ENCODE results near the gene ADAMTS2. TPM values are rescaled to one million over a fixed set of nuclear protein-coding genes. Genes with fewer than 3 reads are reported as not detected.
"Not testable (repeated sequence)": the region's sequence is repeated elsewhere in the genome, so short reads cannot be mapped to it uniquely, and the experiment has no call there.

The ADAMTS2 gene
- total and polyA plus RNA-seq, 4 experiments from 2014 or later: 0.07 TPM; not detected in 3

DNA sequence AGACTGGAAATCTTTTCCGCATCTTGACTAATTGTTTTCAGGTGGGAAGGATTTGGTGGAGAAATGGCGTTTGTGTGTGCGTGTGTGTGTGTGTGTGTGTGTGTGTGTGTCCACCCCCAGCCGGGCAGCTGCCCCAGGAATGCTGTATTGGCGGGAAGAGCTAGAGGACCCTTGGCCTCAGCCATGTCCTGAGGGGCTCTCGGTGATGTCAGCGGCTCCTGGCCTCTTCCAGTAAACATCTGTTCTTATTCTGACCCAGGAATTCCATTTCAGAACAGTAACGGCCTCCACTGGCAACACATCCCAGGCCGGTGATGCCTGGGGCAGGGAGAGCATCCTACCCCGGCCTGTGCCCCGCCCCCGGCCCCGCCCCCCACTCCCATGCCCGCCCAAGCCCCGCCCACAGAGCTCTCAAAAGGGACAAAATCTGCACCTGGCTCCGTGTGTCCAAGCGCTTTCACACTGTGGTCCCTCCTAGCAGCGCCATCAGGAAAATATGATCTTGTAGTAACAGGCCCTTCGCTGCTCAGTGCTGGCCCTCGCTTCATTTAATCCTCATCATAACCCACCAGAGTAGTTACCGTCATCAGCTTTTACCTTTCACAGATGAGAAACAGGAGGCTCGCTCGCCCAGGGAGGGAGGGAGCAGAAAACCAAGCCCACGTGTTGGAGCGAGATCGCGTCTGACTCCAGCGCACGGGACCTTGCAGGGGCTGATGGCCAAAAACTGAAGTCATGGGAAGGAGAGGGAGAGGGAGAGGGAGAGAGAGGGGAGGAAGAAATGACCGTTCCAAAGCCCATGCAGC, 18.9 kb downstream of the ADAMTS2 start:
- no peak overlapping the region for H3K4me3 ChIP-seq (ENCODE audit: low read length in 2 of 2)
- Mint-ChIP-seq H3K27me3 (peaks cover 1 to 14% of the 10 kb centered on the region in 2 donors), H3K36me3 (no peaks in the 10 kb centered on the region), H3K4me1 (no peaks in the 10 kb centered on the region), H3K27ac (no peak overlapping the region), H3K9me3 (no peaks in the 10 kb centered on the region), H3K4me3 (no peak overlapping the region)
- no peaks in the 10 kb centered on the region for H3K9me3 ChIP-seq (ENCODE audit: control insufficient read depth in 1 of 2, low read length in 2 of 2)
- no peak for DNase-seq
- no peak overlapping the region for H3K27ac ChIP-seq (ENCODE audit: low read depth, low read length)
- no peaks in the 10 kb centered on the region for H3K27me3 ChIP-seq (ENCODE audit: insufficient read depth, low read length)
- no peaks in the 10 kb centered on the region for H3K36me3 ChIP-seq (ENCODE audit: insufficient read depth, low read length)
- ChIA-PET CTCF (ENCODE audit: partially characterized antibody) (no interaction called here), POLR2A (ENCODE audit: partially characterized antibody) (no interaction called here)
- no peaks in the 10 kb centered on the region for H3K4me1 ChIP-seq (ENCODE audit: insufficient read depth, low read length)
- intact Hi-C loops (cut with micrococcal nuclease): no loop called here

DNA sequence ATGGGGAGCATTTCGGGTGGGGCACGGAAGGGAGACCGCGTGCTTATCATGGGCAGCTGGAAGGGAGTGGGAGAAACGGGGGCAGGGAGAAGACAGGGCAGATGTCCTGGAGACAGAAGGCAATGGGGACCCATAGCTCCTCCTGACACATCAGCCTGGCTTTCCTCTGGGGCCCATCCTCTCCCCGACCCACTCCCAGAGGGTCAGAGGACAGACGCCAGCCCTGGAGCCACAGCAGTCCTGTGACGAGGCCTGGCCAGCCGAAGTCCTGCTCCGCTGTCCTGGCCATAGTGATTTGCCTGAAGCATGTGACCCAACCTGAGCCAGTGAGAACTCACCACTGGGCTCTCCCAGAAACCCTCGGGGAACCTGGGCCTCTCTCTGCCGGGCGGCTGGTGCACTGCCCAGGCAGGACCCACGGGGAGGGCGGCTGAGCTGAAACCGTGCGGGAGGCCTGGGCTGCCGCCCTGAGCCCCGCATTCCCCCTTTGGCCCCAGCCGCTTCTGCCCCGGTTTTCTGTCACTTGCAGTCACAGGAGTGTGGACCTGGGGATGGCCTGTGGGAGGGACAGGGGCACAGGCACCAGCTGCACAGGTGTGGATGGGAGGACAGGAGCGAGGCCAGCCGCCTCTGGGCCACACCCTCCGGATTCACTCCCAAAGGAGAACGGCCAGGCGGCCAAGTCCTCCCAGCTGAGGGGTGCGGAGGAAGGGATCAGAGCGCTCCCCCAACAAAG, 19.8 kb downstream of the ADAMTS2 start:
- no peak for DNase-seq
- ChIA-PET CTCF (ENCODE audit: partially characterized antibody) (no interaction called here), POLR2A (ENCODE audit: partially characterized antibody) (no interaction called here)
- H3K9me3 Mint-ChIP-seq: no peaks in the 10 kb centered on the region
- H3K4me3 Mint-ChIP-seq: no peak overlapping the region
- no peak overlapping the region for H3K27ac Mint-ChIP-seq
- Histone ChIP-seq H3K4me1 (ENCODE audit: insufficient read depth, low read length) (no peaks in the 10 kb centered on the region), H3K9me3 (ENCODE audit: control insufficient read depth in 1 of 2, low read length in 2 of 2) (no peaks in the 10 kb centered on the region), H3K36me3 (ENCODE audit: insufficient read depth, low read length) (no peaks in the 10 kb centered on the region), H3K27ac (ENCODE audit: low read depth, low read length) (no peak overlapping the region), H3K27me3 (ENCODE audit: insufficient read depth, low read length) (no peaks in the 10 kb centered on the region), H3K4me3 (ENCODE audit: low read length in 2 of 2) (no peak overlapping the region)
- peaks cover 3 to 13% of the 10 kb centered on the region in 2 donors for H3K27me3 Mint-ChIP-seq
- no peaks in the 10 kb centered on the region for H3K4me1 Mint-ChIP-seq
- no peaks in the 10 kb centered on the region for H3K36me3 Mint-ChIP-seq
- intact Hi-C loops (cut with micrococcal nuclease): no loop called here

DNA sequence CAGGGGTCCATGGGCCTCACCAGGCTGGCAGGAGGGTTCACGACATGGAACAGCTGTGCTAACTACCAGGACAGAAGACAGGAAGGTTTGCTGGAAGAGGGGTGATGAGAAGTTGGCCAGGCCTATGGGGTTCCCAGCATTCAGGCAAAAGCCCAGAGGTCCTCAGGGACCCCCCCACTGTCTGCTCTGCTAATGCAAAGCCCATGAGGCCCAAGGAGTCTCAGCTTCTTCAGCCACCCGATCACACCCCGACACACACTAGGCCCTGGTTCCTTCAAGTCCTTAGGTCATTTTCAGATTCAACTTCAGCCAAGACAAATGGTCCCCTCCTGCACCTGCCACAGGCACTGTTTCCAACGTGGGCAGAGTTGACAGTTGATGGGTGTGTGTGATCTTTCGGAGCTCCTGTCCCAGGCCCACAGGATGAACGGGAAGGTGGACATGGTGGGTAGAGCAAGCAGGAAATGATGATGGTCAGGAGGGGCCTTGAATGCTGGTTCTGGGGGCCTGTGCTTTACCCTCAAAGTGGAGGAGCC, 20.4 kb downstream of the ADAMTS2 start:
- Mint-ChIP-seq H3K4me3 (no peak overlapping the region), H3K4me1 (no peaks in the 10 kb centered on the region), H3K27ac (no peak overlapping the region), H3K27me3 (peaks cover 3 to 12% of the 10 kb centered on the region in 2 donors), H3K9me3 (no peaks in the 10 kb centered on the region), H3K36me3 (no peaks in the 10 kb centered on the region)
- no peaks in the 10 kb centered on the region for H3K9me3 ChIP-seq (ENCODE audit: control insufficient read depth in 1 of 2, low read length in 2 of 2)
- ChIA-PET CTCF (ENCODE audit: partially characterized antibody) (no interaction called here), POLR2A (ENCODE audit: partially characterized antibody) (no interaction called here)
- no peaks in the 10 kb centered on the region for H3K36me3 ChIP-seq (ENCODE audit: insufficient read depth, low read length)
- intact Hi-C loops (cut with micrococcal nuclease): no loop called here
- no peaks in the 10 kb centered on the region for H3K27me3 ChIP-seq (ENCODE audit: insufficient read depth, low read length)
- no peak overlapping the region for H3K27ac ChIP-seq (ENCODE audit: low read depth, low read length)
- no peaks in the 10 kb centered on the region for H3K4me1 ChIP-seq (ENCODE audit: insufficient read depth, low read length)
- DNase-seq: no peak
- H3K4me3 ChIP-seq (ENCODE audit: low read length in 2 of 2): no peak overlapping the region

DNA sequence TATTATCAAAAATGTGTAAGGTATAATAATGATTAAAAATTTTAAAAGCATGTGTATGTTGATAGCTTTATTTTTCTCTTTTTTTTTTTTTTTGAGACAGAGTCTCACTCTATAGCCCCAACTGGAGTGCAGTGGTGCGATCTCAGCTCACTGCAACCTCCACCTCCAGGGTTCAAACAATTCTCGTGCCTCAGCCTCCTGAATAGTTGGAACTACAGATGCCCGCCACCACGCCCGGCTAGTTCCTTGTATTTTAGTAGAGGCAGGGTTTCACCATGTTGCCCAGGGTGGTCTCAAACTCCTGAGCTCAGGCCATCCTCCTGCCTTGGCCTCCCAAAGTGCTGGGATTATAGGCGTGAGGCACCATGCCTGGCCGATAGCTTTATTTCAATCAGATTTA, 20.9 kb downstream of the ADAMTS2 start:
- H3K4me1 ChIP-seq (ENCODE audit: insufficient read depth, low read length); H3K36me3 Mint-ChIP-seq; H3K27me3 ChIP-seq (ENCODE audit: insufficient read depth, low read length); H3K9me3 Mint-ChIP-seq; H3K27ac Mint-ChIP-seq; POLR2A ChIA-PET (ENCODE audit: partially characterized antibody); H3K27ac ChIP-seq (ENCODE audit: low read depth, low read length); DNase-seq; H3K9me3 ChIP-seq (ENCODE audit: control insufficient read depth in 1 of 2, low read length in 2 of 2); CTCF ChIA-PET (ENCODE audit: partially characterized antibody); H3K36me3 ChIP-seq (ENCODE audit: insufficient read depth, low read length); H3K27me3 Mint-ChIP-seq; H3K4me3 Mint-ChIP-seq; H3K4me3 ChIP-seq (ENCODE audit: low read length in 2 of 2); H3K4me1 Mint-ChIP-seq; intact Hi-C loops (cut with micrococcal nuclease): not testable (repeated sequence)

DNA sequence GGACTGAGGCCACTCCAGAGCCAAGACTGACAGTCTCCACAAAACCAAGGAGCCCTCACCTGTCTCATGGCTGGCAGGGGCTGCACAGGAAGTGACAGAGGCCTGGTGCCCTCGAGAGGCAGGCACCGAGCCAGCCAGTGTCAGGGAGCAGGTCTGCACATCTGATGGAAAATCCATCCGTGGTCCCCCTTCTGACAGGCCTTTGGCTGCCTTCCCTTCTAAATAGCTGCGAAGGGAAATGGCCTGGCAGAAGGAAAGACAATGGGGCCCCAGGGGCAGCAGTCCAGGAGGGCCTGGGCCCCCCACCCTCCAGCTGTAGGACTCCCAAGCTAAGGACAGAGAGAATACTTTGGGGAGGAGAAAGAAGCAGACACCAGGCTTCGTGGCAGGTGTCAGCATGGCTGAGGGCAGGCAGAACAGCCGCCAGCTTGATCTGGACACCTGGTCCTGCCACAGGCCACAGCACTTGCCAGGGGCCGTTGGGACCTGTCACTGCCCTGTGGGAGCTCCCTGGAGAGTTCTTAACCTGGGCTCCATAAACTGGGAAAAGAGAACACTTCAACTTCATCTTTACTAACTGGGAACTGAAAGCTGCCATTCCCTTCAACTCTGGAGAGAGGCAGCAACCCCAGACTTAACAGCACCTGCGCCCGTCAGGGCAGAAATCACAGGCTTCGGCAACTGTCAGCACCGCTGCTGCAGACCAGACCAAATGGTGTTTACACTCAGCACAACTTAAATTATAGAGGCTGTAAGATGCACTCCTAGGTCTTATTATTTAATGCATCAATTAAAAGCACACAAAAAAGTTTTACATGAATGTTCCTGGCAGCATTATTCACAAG, 22.0 kb downstream of the ADAMTS2 start:
- peaks cover 0 to 2% (median 0%) of the 10 kb centered on the region in 4 donors for H3K4me1 Mint-ChIP-seq
- H3K27me3 ChIP-seq (ENCODE audit: insufficient read depth, low read length): no peaks in the 10 kb centered on the region
- intact Hi-C loops (cut with micrococcal nuclease): no loop called here
- POLR2A ChIA-PET (ENCODE audit: partially characterized antibody): no interaction called here
- CTCF ChIA-PET (ENCODE audit: partially characterized antibody): no interaction called here
- no peaks in the 10 kb centered on the region for H3K36me3 ChIP-seq (ENCODE audit: insufficient read depth, low read length)
- no peaks in the 10 kb centered on the region for H3K36me3 Mint-ChIP-seq
- no peaks in the 10 kb centered on the region for H3K4me1 ChIP-seq (ENCODE audit: insufficient read depth, low read length)
- H3K27ac Mint-ChIP-seq: no peak overlapping the region
- no peak overlapping the region for H3K27ac ChIP-seq (ENCODE audit: low read depth, low read length)
- no peaks in the 10 kb centered on the region for H3K9me3 ChIP-seq (ENCODE audit: control insufficient read depth in 1 of 2, low read length in 2 of 2)
- no peak overlapping the region for H3K4me3 ChIP-seq (ENCODE audit: low read length in 2 of 2)
- H3K9me3 Mint-ChIP-seq: no peaks in the 10 kb centered on the region
- H3K27me3 Mint-ChIP-seq: peaks cover 2 to 8% of the 10 kb centered on the region in 2 donors
- no peak overlapping the region for H3K4me3 Mint-ChIP-seq
- no peak for DNase-seq

DNA sequence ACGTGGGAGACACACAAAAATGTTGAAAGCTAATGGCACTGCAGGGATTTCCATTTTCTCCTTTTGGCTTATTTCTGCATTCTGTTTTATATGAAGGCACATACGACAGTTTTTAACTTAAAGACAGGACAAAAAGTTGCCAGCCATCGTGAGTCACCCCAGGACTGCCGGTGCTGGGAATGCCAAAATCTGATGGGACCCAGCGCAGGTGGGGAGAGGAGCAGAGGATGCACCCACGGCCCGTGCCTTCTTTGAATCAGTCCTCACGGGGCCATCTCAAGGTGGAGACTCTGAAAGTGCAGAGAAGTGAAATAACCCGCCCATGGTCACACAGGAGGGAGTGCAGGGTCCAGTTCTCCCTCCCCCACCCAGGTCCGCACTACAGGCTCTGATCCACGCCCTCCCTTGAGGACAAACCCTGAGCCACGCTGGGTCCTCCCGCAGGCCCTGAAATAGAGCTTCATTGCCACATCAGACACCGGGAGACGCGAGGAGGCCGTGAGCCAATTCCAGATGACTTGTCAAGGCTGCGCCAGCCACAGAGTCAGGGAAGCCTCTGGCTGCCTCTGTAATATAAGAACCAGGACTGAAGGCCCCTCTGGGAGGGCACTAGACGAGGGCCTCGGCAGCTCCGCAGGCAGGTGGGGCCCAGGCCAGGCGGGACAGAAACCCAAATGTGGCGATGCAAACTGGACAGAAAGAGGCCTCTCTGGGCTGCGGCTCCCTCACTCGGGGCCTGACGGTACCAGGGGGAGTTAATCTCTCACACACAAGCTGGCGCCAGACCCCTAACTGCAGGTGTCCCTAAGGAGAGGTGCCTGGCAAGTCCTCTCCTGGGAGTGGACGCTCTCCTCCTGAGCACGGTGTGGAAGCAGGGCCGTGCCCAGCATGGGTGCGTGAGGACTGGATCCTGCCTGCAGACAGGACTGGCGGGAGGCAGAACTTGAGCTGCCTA, 22.9 kb downstream of the ADAMTS2 start:
- intact Hi-C loops (cut with micrococcal nuclease): no loop called here
- CTCF ChIA-PET (ENCODE audit: partially characterized antibody): no interaction called here

More for the DNA sequence above, 22.9 kb downstream of the ADAMTS2 start:
- Mint-ChIP-seq H3K27me3 (peaks cover 2 to 6% of the 10 kb centered on the region in 2 donors), H3K9me3 (no peaks in the 10 kb centered on the region), H3K4me1 (peaks cover 0 to 2% (median 0%) of the 10 kb centered on the region in 4 donors), H3K4me3 (no peak overlapping the region), H3K36me3 (no peaks in the 10 kb centered on the region), H3K27ac (no peak overlapping the region)
- POLR2A ChIA-PET (ENCODE audit: partially characterized antibody): no interaction called here
- DNase-seq: no peak
- H3K27me3 ChIP-seq (ENCODE audit: insufficient read depth, low read length): no peaks in the 10 kb centered on the region
- H3K9me3 ChIP-seq (ENCODE audit: control insufficient read depth in 1 of 2, low read length in 2 of 2): no peaks in the 10 kb centered on the region
- no peak overlapping the region for H3K27ac ChIP-seq (ENCODE audit: low read depth, low read length)
- no peaks in the 10 kb centered on the region for H3K36me3 ChIP-seq (ENCODE audit: insufficient read depth, low read length)
- no peak overlapping the region for H3K4me3 ChIP-seq (ENCODE audit: low read length in 2 of 2)
- no peaks in the 10 kb centered on the region for H3K4me1 ChIP-seq (ENCODE audit: insufficient read depth, low read length)

Data from CD4-positive, alpha-beta memory T cell (primary cell).